ENCODE data around the gene KAT2B. TPM values are rescaled to one million over a fixed set of nuclear protein-coding genes. Genes with fewer than 3 reads are reported as not detected.

Gene KAT2B
- polyA plus RNA-seq, 1 donor from 2014 or later, result 14.2 TPM

DNA sequence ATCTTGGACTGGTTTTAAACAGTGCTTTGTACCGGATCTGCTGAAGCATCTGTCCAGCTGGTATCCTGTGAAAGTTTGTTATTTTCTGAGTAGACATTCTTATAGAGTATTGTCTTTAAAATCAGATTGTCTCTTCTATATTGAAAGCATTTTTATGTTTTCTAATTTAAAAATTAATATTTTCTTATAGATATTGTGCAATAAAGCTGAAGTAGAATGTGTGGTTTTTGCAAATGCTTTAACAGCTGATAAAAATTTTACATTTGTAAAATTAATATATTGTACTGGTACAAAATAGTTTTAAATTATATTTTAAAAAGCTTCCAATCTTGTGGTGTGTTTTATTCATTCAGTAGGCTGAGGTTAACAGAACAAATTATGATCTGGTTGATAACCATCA is 113.8 kb downstream of the KAT2B start:
- H3K36me3 ChIP-seq (ENCODE audit: insufficient read depth, low read length), result no peaks in the 10 kb centered on the region
- H3K9ac ChIP-seq (ENCODE audit: low read length), result no peak overlapping the region
- no peak for TF ChIP-seq EZH2 (IDR thresholded peaks at IDR 0.05; ENCODE audit: borderline replicate concordance, insufficient read depth, low read length, poor library complexity, severe bottlenecking)
- TF ChIP-seq POLR2AphosphoS5 (IDR thresholded peaks at IDR 0.05), result no peak
- no peak for TF ChIP-seq SMC3 (conservative IDR thresholded peaks at IDR 0.05; ENCODE audit: poor library complexity)
- TF ChIP-seq CTCF (IDR thresholded peaks at IDR 0.05; ENCODE audit: poor library complexity, severe bottlenecking), result no peak
- no peak for TF ChIP-seq RAD21 (conservative IDR thresholded peaks at IDR 0.05)
- no peak for TF ChIP-seq EP300 (conservative IDR thresholded peaks at IDR 0.05; ENCODE audit: poor library complexity, severe bottlenecking)
- TF ChIP-seq, protein P1, sequence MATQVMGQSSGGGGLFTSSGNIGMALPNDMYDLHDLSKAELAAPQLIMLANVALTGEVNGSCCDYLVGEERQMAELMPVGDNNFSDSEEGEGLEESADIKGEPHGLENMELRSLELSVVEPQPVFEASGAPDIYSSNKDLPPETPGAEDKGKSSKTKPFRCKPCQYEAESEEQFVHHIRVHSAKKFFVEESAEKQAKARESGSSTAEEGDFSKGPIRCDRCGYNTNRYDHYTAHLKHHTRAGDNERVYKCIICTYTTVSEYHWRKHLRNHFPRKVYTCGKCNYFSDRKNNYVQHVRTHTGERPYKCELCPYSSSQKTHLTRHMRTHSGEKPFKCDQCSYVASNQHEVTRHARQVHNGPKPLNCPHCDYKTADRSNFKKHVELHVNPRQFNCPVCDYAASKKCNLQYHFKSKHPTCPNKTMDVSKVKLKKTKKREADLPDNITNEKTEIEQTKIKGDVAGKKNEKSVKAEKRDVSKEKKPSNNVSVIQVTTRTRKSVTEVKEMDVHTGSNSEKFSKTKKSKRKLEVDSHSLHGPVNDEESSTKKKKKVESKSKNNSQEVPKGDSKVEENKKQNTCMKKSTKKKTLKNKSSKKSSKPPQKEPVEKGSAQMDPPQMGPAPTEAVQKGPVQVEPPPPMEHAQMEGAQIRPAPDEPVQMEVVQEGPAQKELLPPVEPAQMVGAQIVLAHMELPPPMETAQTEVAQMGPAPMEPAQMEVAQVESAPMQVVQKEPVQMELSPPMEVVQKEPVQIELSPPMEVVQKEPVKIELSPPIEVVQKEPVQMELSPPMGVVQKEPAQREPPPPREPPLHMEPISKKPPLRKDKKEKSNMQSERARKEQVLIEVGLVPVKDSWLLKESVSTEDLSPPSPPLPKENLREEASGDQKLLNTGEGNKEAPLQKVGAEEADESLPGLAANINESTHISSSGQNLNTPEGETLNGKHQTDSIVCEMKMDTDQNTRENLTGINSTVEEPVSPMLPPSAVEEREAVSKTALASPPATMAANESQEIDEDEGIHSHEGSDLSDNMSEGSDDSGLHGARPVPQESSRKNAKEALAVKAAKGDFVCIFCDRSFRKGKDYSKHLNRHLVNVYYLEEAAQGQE (IDR thresholded peaks at IDR 0.05; ENCODE audit: borderline replicate concordance), result no peak
- no peak for TF ChIP-seq MXI1 (conservative IDR thresholded peaks at IDR 0.05; ENCODE audit: poor library complexity, severe bottlenecking)
- TF ChIP-seq TAF1 (IDR thresholded peaks at IDR 0.05; ENCODE audit: low read depth), result no peak
- no peak overlapping the region for H2AFZ ChIP-seq (ENCODE audit: low read depth, low read length)
- no peak overlapping the region for H3K27ac ChIP-seq (ENCODE audit: low read length)
- no peak overlapping the region for H3K4me3 ChIP-seq (ENCODE audit: low read length)
- no peaks in the 10 kb centered on the region for H4K20me1 ChIP-seq (ENCODE audit: insufficient read depth)
- H3K9me3 ChIP-seq (ENCODE audit: low read length), result no peaks in the 10 kb centered on the region
- H3F3A ChIP-seq (ENCODE audit: insufficient read depth, low read length, poor library complexity, severe bottlenecking), result no peaks in the 10 kb centered on the region
- H3K4me2 ChIP-seq (ENCODE audit: low read length), result no peak overlapping the region
- H3K9me2 ChIP-seq (ENCODE audit: insufficient read depth, low read length), result no peaks in the 10 kb centered on the region
- no peaks in the 10 kb centered on the region for H3K79me2 ChIP-seq (replicated peaks; ENCODE audit: insufficient read depth, low read length)
- no peaks in the 10 kb centered on the region for H3K27me3 ChIP-seq (ENCODE audit: insufficient read depth, low read depth, low read length)

GRCh38 chr3:20154928-20155327 is 114.7 kb downstream of the KAT2B start:
- no peaks in the 10 kb centered on the region for H3K36me3 ChIP-seq (ENCODE audit: insufficient read depth, low read length)
- H2AFZ ChIP-seq (ENCODE audit: low read depth, low read length), result no peak overlapping the region
- no peaks in the 10 kb centered on the region for H3K9me3 ChIP-seq (ENCODE audit: low read length)

More at GRCh38 chr3:20154928-20155327, 114.7 kb downstream of the KAT2B start:
- H3K4me2 ChIP-seq (ENCODE audit: low read length), result no peak overlapping the region
- no peak overlapping the region for H3K4me3 ChIP-seq (ENCODE audit: low read length)
- no peaks in the 10 kb centered on the region for H3K27me3 ChIP-seq (ENCODE audit: insufficient read depth, low read depth, low read length)
- no peak overlapping the region for H3K9ac ChIP-seq (ENCODE audit: low read length)
- no peak overlapping the region for H3K27ac ChIP-seq (ENCODE audit: low read length)
- no peaks in the 10 kb centered on the region for H4K20me1 ChIP-seq (ENCODE audit: insufficient read depth)
- no peaks in the 10 kb centered on the region for H3F3A ChIP-seq (ENCODE audit: insufficient read depth, low read length, poor library complexity, severe bottlenecking)
- TF ChIP-seq, protein P1 (IDR thresholded peaks at IDR 0.05; ENCODE audit: borderline replicate concordance), result no peak
- TF ChIP-seq RAD21 (conservative IDR thresholded peaks at IDR 0.05) (no peak), EP300 (conservative IDR thresholded peaks at IDR 0.05; ENCODE audit: poor library complexity, severe bottlenecking) (no peak), MXI1 (conservative IDR thresholded peaks at IDR 0.05; ENCODE audit: poor library complexity, severe bottlenecking) (no peak), SMC3 (conservative IDR thresholded peaks at IDR 0.05; ENCODE audit: poor library complexity) (no peak), EZH2 (IDR thresholded peaks at IDR 0.05; ENCODE audit: borderline replicate concordance, insufficient read depth, low read length, poor library complexity, severe bottlenecking) (no peak), CTCF (IDR thresholded peaks at IDR 0.05; ENCODE audit: poor library complexity, severe bottlenecking) (no peak), POLR2AphosphoS5 (IDR thresholded peaks at IDR 0.05) (no peak)
- no peaks in the 10 kb centered on the region for H3K79me2 ChIP-seq (replicated peaks; ENCODE audit: insufficient read depth, low read length)
- no peaks in the 10 kb centered on the region for H3K9me2 ChIP-seq (ENCODE audit: insufficient read depth, low read length)

All from neural cell (in vitro differentiated cells).